K562 (cell line): ENCODE data around the gene PEX10. TPM values are rescaled to one million over a fixed set of nuclear protein-coding genes. Genes with fewer than 3 reads are reported as not detected.

Source experiments
- CBFA2T3 ChIP-seq: fragments of 450-650 bp; IDR thresholded peaks from 2 replicates; pipeline ENCODE4 v1.6.1; 2017
- CBX1 ChIP-seq: sonication (generic); IDR thresholded peaks from 2 replicates; pipeline ENCODE4 v1.6.1; 2016; ENCODE audit warnings: antibody characterized with exemption, low read depth, mild to moderate bottlenecking
- CHD1 ChIP-seq: fragments of 200-600 bp; sonication (generic); IDR thresholded peaks from one replicate; pipeline ENCODE4 v1.6.1; 2012; ENCODE audit warnings: mild to moderate bottlenecking, moderate library complexity, low read length, inconsistent platforms
- CHD2 ChIP-seq: IDR thresholded peaks from 2 replicates; pipeline ENCODE4 v1.6.1; 2011; ENCODE audit warnings: low read depth, low read length
- DACH1 ChIP-seq: fragments of 450-650 bp; IDR thresholded peaks from 2 replicates; pipeline ENCODE4 v1.6.1; 2018; ENCODE audit not compliant: partially characterized antibody
- ERF ChIP-seq: fragments of 450-650 bp; formaldehyde crosslinking; IDR thresholded peaks from 2 replicates; pipeline ENCODE4 v1.4.0; 2020; ENCODE audit warnings: mild to moderate bottlenecking, mixed read lengths
- GABPB1 ChIP-seq: sonication (generic); formaldehyde crosslinking; IDR thresholded peaks from 2 replicates; pipeline ENCODE4 v1.8.0; 2022; ENCODE audit warnings: mild to moderate bottlenecking, missing genetic modification reagents
- HLTF ChIP-seq: fragments of 450-650 bp; IDR thresholded peaks from 2 replicates; pipeline ENCODE4 v1.6.1; 2016
- HMGN3 ChIP-seq: IDR thresholded peaks from 2 replicates; pipeline ENCODE4 v1.6.1; 2011; ENCODE audit warnings: borderline replicate concordance, low read depth, mild to moderate bottlenecking, mixed read lengths, low read length; ENCODE audit not compliant: insufficient read length; ENCODE audit errors: extremely low read depth
- HNRNPL ChIP-seq: fragments of 200-400 bp; formaldehyde crosslinking; IDR thresholded peaks from 2 replicates; pipeline ENCODE4 v1.6.1; 2017; ENCODE audit warnings: low read depth, mild to moderate bottlenecking, low read length
- NFIX ChIP-seq: fragments of 250-450 bp; sonication (Bioruptor Pico); IDR thresholded peaks from 2 replicates; pipeline ENCODE4 v1.4.0; 2020; ENCODE audit warnings: low read depth, mild to moderate bottlenecking, moderate library complexity
- RCOR1 ChIP-seq, 2 experiments: IDR thresholded peaks; 2 replicates each; pipeline ENCODE4 v1.6.1; 2012; ENCODE audit warnings: low read depth in 2 of 2, low read length in 2 of 2, borderline replicate concordance in 1 of 2, improper control_type of control experiment in 1 of 2
- SIX5 ChIP-seq, 2 experiments: IDR thresholded peaks; 2 replicates each; pipeline ENCODE4 v1.6.1; 2011; ENCODE audit warnings: low read length in 2 of 2, borderline replicate concordance in 1 of 2, low read depth in 1 of 2, mild to moderate bottlenecking in 1 of 2, moderate library complexity in 1 of 2; ENCODE audit not compliant: insufficient read depth in 1 of 2
- SNIP1 ChIP-seq: fragments of 450-650 bp; IDR thresholded peaks from 2 replicates; pipeline ENCODE4 v1.7.1; 2017; ENCODE audit warnings: low read depth, mild to moderate bottlenecking
- TRIM28 ChIP-seq: fragments of 450-650 bp; IDR thresholded peaks from 2 replicates; pipeline ENCODE4 v1.6.1; 2017
- ZFX ChIP-seq: sonication (generic); formaldehyde crosslinking; IDR thresholded peaks from 2 replicates; pipeline ENCODE4 v1.8.0; 2022; ENCODE audit warnings: mild to moderate bottlenecking, missing genetic modification reagents, moderate library complexity
- ZNF174 ChIP-seq: fragments of 250-450 bp; sonication (Bioruptor Pico); IDR thresholded peaks from 2 replicates; pipeline ENCODE4 v1.4.0; 2020; ENCODE audit warnings: mild to moderate bottlenecking
- ZNF212 ChIP-seq: fragments of 450-650 bp; formaldehyde crosslinking; IDR thresholded peaks from 2 replicates; pipeline ENCODE4 v1.4.0; 2020; ENCODE audit warnings: mild to moderate bottlenecking
- ZNF3 ChIP-seq: fragments of 250-450 bp; sonication (Bioruptor Pico); IDR thresholded peaks from 2 replicates; pipeline ENCODE4 v1.5.0; 2021; ENCODE audit warnings: mild to moderate bottlenecking, moderate library complexity
- ZNF668 ChIP-seq: fragments of 250-450 bp; sonication (Bioruptor Pico); IDR thresholded peaks from 2 replicates; pipeline ENCODE4 v1.8.0; 2022; ENCODE audit warnings: mild to moderate bottlenecking, inconsistent platforms
- polyA plus RNA-seq, 8 experiments: library from polyadenylated mRNA; depleted of rRNA in 4 of 8; stranded (reverse) in 5 of 8; unstranded in 3 of 8; fragments of >200 nt; fragmentation: Nextera tagmentation in 2 of 8; fragmentation: Illumina TruSeq in 1 of 8; extraction: Ambion mirVana in 2 of 8; extraction: Trizol in 1 of 8; gene quantifications; 2 replicates each; pipeline versions ENCODE4 v1.2.1 to v1.2.3, GENCODE V29; 2011 to 2014; ENCODE audit warnings: inconsistent platforms in 1 of 8, missing spikeins in 1 of 8
- total RNA-seq, 7 experiments: library from RNA; depleted of rRNA in 6 of 7; stranded (reverse); fragments of >200 nt in 6 of 7; fragmentation: Illumina TruSeq in 2 of 7; extraction: Trizol in 2 of 7; gene quantifications; 2 replicates each; pipeline versions ENCODE4 v1.2.1 to v1.2.3, GENCODE V29; 2011 to 2021; ENCODE audit warnings: low replicate concordance in 1 of 7
- TF ChIP-seq, protein P1 (sequence below): fragments of 450-650 bp; conservative IDR thresholded peaks from 2 replicates; pipeline ENCODE4 v1.6.1; 2016; ENCODE audit warnings: missing genetic modification characterization, low read depth, mild to moderate bottlenecking, control low read depth, missing compliant biosample characterization
- TF ChIP-seq, protein P2 (sequence below): sonication (generic); formaldehyde crosslinking; IDR thresholded peaks from 2 replicates; pipeline ENCODE4 v1.8.1; 2023; ENCODE audit warnings: mild to moderate bottlenecking, missing genetic modification reagents, moderate library complexity
- TF ChIP-seq, protein P3 (sequence below), 2 experiments: fragments of 450-650 bp; IDR thresholded peaks; 2 replicates each; pipeline ENCODE4 v1.6.1; 2016
- TF ChIP-seq, protein P4 (sequence below): fragments of 200-800 bp; sonication (Bioruptor generic); IDR thresholded peaks from 2 replicates; pipeline ENCODE4 v1.6.1; 2017; ENCODE audit warnings: missing genetic modification characterization, missing compliant biosample characterization

PEX10 gene
- total and polyA plus RNA-seq, 9 of the 15 experiments (the other 6 are each of a cell fraction or from before 2014, with no cell fraction given) = 0.03 to 26.2 (median 8.7) TPM

DNA sequence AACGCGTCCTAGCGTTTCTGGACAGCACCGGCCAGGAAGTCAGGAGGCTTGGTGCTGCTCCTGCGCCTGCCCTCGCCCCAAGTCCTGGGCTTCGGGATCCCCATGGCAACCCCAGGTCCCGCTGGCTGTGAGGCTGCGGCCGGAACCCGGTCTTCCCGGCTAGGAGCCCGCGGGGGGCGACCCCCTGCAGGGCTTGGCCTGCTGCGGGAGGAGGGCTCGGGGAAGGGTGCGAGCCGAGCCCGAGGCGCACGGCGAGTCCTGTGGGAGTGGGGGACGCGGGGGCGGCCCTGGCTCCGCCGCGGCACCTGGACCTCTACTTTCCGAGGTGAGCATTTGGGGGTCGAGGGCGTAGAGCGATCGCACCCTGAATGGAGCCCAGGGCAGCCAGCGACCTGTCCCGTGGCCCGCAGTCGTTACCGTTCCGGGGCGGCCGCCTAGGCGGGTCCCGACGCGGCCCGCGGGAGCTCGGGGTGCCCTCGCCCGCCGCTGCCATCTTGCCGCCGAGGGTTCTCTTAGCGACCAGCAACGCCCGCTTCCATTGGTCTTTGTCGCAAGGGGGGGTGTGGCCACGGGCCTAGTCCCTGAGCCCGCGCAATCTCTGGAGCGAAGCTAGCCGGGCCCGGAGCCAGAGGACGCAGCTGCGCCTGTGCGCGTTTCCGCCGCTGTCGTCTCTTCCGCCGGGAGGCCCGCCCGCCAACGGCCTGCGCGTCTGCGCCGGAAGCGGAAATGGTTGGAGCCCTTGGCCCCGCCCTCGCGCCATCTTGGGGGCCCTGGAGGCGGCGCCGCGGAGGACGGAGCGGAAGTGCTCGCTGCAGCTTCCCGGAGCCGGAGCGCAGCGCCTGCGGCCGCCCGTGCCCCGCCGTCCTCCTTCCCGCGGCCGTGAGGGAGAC is 21.1 kb downstream of the PEX10 start, which contains the start of the genes MORN1 and RER1 (continued):
- 0 out of 4 replicates have a peak, but pooled peaks have one; percentile 13 to 34 for TF ChIP-seq SIX5 (IDR thresholded peaks at IDR 0.05; ENCODE audit: borderline replicate concordance in 1 of 2, insufficient read depth in 1 of 2, low read depth in 1 of 2, low read length in 2 of 2)
- 0 out of 2 replicates have a peak, but pooled peaks have one; percentile 18 for TF ChIP-seq ERF (CRISPR knock-in tag)
- TF ChIP-seq NFIX (CRISPR knock-in tag) = no peak
- peak; percentile 69; the same call in 1 of the 2 replicates for TF ChIP-seq CBX1
- TF ChIP-seq, protein P1, sequence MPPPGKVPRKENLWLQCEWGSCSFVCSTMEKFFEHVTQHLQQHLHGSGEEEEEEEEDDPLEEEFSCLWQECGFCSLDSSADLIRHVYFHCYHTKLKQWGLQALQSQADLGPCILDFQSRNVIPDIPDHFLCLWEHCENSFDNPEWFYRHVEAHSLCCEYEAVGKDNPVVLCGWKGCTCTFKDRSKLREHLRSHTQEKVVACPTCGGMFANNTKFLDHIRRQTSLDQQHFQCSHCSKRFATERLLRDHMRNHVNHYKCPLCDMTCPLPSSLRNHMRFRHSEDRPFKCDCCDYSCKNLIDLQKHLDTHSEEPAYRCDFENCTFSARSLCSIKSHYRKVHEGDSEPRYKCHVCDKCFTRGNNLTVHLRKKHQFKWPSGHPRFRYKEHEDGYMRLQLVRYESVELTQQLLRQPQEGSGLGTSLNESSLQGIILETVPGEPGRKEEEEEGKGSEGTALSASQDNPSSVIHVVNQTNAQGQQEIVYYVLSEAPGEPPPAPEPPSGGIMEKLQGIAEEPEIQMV (tag) = no peak
- TF ChIP-seq GABPB1 (CRISPR knock-in tag) = peak; percentile 98
- TF ChIP-seq ZNF212 = no peak
- TF ChIP-seq TRIM28 = no peak
- no peak for TF ChIP-seq DACH1
- no peak for TF ChIP-seq HLTF
- peak; percentile 61 for TF ChIP-seq CHD1
- TF ChIP-seq SNIP1 = no peak
- TF ChIP-seq HNRNPL = peak; percentile 95
- TF ChIP-seq, protein P2, sequence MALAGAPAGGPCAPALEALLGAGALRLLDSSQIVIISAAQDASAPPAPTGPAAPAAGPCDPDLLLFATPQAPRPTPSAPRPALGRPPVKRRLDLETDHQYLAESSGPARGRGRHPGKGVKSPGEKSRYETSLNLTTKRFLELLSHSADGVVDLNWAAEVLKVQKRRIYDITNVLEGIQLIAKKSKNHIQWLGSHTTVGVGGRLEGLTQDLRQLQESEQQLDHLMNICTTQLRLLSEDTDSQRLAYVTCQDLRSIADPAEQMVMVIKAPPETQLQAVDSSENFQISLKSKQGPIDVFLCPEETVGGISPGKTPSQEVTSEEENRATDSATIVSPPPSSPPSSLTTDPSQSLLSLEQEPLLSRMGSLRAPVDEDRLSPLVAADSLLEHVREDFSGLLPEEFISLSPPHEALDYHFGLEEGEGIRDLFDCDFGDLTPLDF (CRISPR knock-in tag) = peak; percentile 99
- peak; percentile 87 for TF ChIP-seq ZFX (CRISPR knock-in tag)
- TF ChIP-seq, protein P3, sequence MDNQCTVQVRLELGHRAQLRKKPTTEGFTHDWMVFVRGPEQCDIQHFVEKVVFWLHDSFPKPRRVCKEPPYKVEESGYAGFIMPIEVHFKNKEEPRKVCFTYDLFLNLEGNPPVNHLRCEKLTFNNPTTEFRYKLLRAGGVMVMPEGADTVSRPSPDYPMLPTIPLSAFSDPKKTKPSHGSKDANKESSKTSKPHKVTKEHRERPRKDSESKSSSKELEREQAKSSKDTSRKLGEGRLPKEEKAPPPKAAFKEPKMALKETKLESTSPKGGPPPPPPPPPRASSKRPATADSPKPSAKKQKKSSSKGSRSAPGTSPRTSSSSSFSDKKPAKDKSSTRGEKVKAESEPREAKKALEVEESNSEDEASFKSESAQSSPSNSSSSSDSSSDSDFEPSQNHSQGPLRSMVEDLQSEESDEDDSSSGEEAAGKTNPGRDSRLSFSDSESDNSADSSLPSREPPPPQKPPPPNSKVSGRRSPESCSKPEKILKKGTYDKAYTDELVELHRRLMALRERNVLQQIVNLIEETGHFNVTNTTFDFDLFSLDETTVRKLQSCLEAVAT (IDR thresholded peaks at IDR 0.05) = no peak
- TF ChIP-seq ZNF3 (CRISPR knock-in tag) = no peak
- TF ChIP-seq ZNF668 (CRISPR knock-in tag) = no peak
- TF ChIP-seq CBFA2T3 = no peak
- TF ChIP-seq, protein P4, sequence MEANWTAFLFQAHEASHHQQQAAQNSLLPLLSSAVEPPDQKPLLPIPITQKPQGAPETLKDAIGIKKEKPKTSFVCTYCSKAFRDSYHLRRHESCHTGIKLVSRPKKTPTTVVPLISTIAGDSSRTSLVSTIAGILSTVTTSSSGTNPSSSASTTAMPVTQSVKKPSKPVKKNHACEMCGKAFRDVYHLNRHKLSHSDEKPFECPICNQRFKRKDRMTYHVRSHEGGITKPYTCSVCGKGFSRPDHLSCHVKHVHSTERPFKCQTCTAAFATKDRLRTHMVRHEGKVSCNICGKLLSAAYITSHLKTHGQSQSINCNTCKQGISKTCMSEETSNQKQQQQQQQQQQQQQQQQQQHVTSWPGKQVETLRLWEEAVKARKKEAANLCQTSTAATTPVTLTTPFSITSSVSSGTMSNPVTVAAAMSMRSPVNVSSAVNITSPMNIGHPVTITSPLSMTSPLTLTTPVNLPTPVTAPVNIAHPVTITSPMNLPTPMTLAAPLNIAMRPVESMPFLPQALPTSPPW (CRISPR knock-in tag) = peak; percentile 83
- TF ChIP-seq RCOR1 (IDR thresholded peaks at IDR 0.05; ENCODE audit: borderline replicate concordance in 1 of 2, low read depth in 2 of 2, low read length in 2 of 2) = peak in 1 of 2 experiments; percentile 10; a peak in 1 of 4 replicates
- peak; percentile 82 for TF ChIP-seq HMGN3
- TF ChIP-seq ZNF174 (CRISPR knock-in tag) = no peak
- TF ChIP-seq CHD2 = 0 out of 2 replicates have a peak, but pooled peaks have one; percentile 11
